ENCODE measurements around the gene TMEM217.
"Not testable (repeated sequence)": the region's sequence is repeated elsewhere in the genome, so short reads cannot be mapped to it uniquely, and the experiment has no call there.

Gene TMEM217

GRCh38 chr6:37192666-37193065 is 65.3 kb downstream of the TMEM217 start:
- in situ Hi-C loops (cut with HindIII; ENCODE audit: low sequenced_read_pairs): no loop called here
- H3K4me3 ChIP-seq (ENCODE audit: low read depth, low read length): no peak overlapping the region
- no peak for TF ChIP-seq CTCF (IDR thresholded peaks at IDR 0.05; ENCODE audit: low read depth, low read length, missing control alignments)

GRCh38 chr6:37190159-37190535 is 67.8 kb downstream of the TMEM217 start:
- no peak overlapping the region for H3K4me3 ChIP-seq (ENCODE audit: low read depth, low read length)
- in situ Hi-C loops (cut with HindIII; ENCODE audit: low sequenced_read_pairs): no loop called here
- DNase-seq (ENCODE audit: low read depth): no peak
- no peak for TF ChIP-seq CTCF (IDR thresholded peaks at IDR 0.05; ENCODE audit: low read depth, low read length, missing control alignments)

More at GRCh38 chr6:37192666-37193065, 65.3 kb downstream of the TMEM217 start:
- no peak for DNase-seq (ENCODE audit: low read depth)

GRCh38 chr6:37188962-37189510 is 68.9 kb downstream of the TMEM217 start:
- H3K4me3 ChIP-seq (ENCODE audit: low read depth, low read length): no peak overlapping the region
- in situ Hi-C loops (cut with HindIII; ENCODE audit: low sequenced_read_pairs): no loop called here
- no peak for DNase-seq (ENCODE audit: low read depth)
- no peak for TF ChIP-seq CTCF (IDR thresholded peaks at IDR 0.05; ENCODE audit: low read depth, low read length, missing control alignments)

- TF ChIP-seq CTCF (IDR thresholded peaks at IDR 0.05; ENCODE audit: low read depth, low read length, missing control alignments): no peak
- no peak overlapping the region for H3K4me3 ChIP-seq (ENCODE audit: low read depth, low read length)
- in situ Hi-C loops (cut with HindIII; ENCODE audit: low sequenced_read_pairs): no loop called here
- no peak for DNase-seq (ENCODE audit: low read depth)
Measured at GRCh38 chr6:37187321-37188022, 70.5 kb downstream of the TMEM217 start.

- DNase-seq (ENCODE audit: low read depth); in situ Hi-C loops (cut with HindIII; ENCODE audit: low sequenced_read_pairs); H3K4me3 ChIP-seq (ENCODE audit: low read depth, low read length): not testable (repeated sequence)
Measured at GRCh38 chr6:37185949-37186720, 71.8 kb downstream of the TMEM217 start.

GRCh38 chr6:37182736-37183590 is 75.0 kb downstream of the TMEM217 start:
- no peak for DNase-seq (ENCODE audit: low read depth)
- no peak for TF ChIP-seq CTCF (IDR thresholded peaks at IDR 0.05; ENCODE audit: low read depth, low read length, missing control alignments)
- H3K4me3 ChIP-seq (ENCODE audit: low read depth, low read length): no peak overlapping the region
- in situ Hi-C loops (cut with HindIII; ENCODE audit: low sequenced_read_pairs): no loop called here

GRCh38 chr6:37180610-37181009 is 77.3 kb downstream of the TMEM217 start:
- in situ Hi-C loops (cut with HindIII; ENCODE audit: low sequenced_read_pairs); DNase-seq (ENCODE audit: low read depth); H3K4me3 ChIP-seq (ENCODE audit: low read depth, low read length): not testable (repeated sequence)
